HG02759 (cell line): Measurements from ENCODE around the gene NEGR1.

ENCODE experiments used
- ATAC-seq: cut with Tn5 transposase; IDR thresholded peaks from one replicate; pipeline ENCODE4 v1.9.1; 2021; ENCODE audit warnings: mild to moderate bottlenecking, moderate library complexity; ENCODE audit not compliant: unreplicated experiment

Gene NEGR1

DNA sequence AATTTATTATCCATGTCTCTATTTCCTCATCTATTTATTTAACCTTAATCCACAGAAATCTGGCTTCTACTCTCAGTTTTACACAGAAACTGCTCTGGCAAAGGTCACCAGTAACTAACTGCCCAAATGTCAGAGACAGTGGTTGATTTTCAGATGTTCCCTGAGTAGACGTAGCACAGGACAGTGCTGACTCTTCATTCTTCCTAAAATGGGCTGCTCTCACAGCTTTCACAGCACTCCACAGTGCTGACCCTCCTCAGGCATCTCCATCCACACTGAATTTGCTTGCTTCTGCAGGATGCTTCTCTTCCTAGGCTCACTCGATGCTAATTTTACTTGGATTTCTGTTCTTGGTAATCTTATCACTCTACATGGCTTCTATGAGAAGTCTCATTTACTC is 693.3 kb downstream of the NEGR1 start:
- ATAC-seq = no peak

- ATAC-seq = no peak
Observed at GRCh38 chr1:71587961-71588360, 694.4 kb downstream of the NEGR1 start.

DNA sequence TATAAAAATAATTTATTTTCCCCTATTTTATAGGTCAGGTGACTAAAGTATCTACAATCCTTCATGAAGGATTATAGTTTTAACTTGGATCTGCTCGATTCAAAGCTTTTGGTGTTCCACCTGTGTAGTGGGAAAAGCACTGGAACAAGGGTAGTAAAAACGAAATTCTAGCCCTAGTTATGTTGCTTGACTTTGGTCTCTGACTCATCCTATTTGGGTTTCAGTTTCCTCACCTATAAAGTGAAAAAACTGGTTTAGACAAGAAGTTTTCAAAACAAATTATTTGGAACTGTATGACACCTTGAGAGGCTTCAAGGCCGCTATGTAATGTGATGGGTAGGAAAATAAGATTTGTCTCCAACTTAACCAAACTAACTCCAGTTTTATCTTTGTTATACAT is 696.3 kb downstream of the NEGR1 start:
- ATAC-seq = no peak

DNA sequence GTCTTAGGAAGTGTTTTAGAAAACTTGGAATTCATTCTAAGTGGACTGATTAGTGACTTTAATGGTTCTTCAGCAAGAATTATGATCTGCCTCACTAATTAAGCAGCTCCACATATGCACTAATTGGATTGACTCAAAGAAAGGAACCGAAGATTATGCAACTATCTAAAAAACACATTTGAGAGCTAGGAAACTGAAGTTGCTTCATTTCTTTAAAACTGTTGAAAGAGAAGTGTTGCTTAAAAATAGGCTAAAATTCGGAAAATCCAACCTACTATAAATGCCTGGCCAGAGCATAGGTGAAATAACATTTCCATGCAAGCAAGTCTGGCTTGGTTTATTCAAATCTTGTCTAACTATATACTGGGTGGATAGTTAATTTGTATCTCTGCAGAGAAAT is 698.6 kb downstream of the NEGR1 start:
- ATAC-seq = no peak

DNA sequence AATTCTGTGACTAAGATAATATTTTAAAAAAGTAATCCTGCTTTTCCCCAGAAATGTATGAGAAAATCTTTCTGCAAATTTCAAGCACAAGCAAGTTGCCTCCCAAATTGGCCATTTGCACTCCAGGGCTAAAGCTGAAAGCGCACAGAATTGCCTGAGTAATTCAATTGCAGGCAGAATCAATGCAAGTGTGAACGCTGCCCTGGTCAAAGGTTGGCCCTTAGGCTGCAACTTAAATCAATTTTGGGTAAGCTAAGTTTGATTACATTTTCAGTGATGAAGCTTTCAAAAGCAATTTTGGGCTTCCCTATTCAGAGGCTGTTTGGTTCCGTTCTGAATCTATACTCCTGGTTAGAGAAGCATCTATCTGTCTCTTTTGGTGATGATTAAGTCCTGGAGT is 699.7 kb downstream of the NEGR1 start:
- ATAC-seq = no peak

DNA sequence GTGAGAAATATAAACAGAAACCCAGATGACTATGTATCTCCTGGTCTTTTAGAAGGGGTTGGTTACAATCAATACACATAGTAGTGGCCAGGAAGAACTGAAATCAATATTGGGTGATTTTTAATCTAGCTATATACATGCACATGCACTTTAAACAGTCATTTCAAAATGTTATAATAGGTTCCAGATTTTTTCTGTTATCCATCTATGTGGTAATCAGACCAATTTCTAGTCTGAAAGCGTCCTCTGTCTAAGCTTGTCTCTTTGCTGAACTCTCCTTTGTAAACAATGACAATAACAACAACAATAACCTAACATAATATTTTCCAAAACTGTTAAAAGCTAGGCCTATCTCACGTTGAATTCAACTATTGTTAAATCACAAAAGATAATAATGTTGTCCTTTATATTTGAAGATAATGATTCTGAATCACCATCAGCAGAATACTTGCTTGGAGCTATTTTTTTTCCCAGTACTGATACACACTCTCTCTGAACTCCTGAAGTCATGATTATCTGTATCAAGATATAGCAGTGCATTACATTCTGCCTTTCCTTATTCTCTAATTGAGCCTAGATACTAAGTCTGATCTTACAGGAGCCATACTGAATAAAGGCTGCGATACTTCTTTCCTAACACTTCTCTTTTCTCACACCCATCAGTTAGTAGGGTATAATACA is 704.7 kb downstream of the NEGR1 start:
- no peak for ATAC-seq

- ATAC-seq = peak; percentile 62
Observed at GRCh38 chr1:71572038-71572437, 710.3 kb downstream of the NEGR1 start.

GRCh38 chr1:71566413-71566812 is 715.9 kb downstream of the NEGR1 start:
- no peak for ATAC-seq

- ATAC-seq = no peak
Observed at GRCh38 chr1:71565831-71566230, 716.5 kb downstream of the NEGR1 start.

- ATAC-seq = no peak
Observed at GRCh38 chr1:71565262-71565661, 717.1 kb downstream of the NEGR1 start.

DNA sequence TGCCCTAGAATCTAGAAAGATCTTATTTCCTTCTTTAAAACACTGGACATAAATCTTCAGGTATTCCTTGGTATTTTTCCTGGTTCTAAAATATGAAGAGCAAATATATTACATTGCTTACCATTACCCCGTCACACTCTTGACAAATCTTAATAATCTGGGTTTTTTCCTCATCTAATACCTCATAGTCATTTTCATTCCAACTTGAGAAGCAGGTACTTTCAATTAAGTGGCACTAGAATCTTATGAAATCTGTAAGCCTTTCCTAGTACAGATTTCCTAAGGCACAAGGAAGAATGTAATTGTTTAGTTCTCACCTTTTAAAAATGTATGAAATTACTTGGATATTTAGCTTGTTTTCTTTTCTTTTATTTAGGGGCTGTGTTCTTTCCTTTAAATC is 720.0 kb downstream of the NEGR1 start:
- no peak for ATAC-seq

DNA sequence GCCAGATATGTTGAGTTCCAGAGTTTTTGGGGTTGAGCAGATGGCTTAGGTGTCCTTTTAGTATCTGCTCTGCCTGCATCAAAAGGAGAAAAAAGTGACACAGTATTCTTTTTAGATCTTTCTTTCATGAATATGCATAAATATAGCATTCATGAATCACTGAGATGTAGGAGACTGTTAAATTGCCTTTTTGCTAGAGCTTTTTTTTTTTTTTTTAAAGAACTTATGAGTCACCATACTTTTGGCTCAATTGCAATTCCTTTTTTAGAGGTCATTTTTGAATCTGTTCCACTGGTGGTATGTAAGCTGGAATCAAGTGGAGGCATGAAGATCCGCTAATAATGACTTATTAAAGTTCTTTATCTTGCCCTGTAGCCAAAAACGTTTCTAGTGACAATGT is 720.6 kb downstream of the NEGR1 start:
- ATAC-seq = no peak

DNA sequence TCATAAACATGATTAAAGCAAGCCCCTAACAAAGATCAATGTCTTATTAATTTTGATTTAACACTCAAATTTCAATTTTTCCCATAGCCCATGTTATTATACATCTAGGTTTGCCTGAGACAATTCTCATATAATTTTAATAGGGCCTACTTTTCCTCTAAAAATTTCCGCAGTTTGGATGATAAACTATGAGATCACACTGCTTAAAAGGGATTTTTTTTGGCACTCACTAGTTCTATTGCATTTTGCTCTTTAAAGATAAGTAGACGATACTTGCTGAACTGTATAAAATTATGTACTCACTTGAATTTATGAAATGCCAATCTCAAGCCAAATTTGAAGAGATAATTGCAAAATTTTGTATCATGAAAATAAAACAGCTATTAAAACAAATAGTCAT is 721.1 kb downstream of the NEGR1 start:
- ATAC-seq = no peak

GRCh38 chr1:71559880-71560279 is 722.5 kb downstream of the NEGR1 start:
- ATAC-seq = no peak

- ATAC-seq = no peak
Observed at GRCh38 chr1:71557138-71557537, 725.2 kb downstream of the NEGR1 start.

GRCh38 chr1:71548398-71548890 is 733.9 kb downstream of the NEGR1 start:
- ATAC-seq = no peak

- no peak for ATAC-seq
Observed at GRCh38 chr1:71542155-71542554, 740.2 kb downstream of the NEGR1 start.

- no peak for ATAC-seq
Observed at GRCh38 chr1:71533950-71534349, 748.4 kb downstream of the NEGR1 start.

GRCh38 chr1:71532343-71532742 is 750.0 kb downstream of the NEGR1 start:
- ATAC-seq = no peak

DNA sequence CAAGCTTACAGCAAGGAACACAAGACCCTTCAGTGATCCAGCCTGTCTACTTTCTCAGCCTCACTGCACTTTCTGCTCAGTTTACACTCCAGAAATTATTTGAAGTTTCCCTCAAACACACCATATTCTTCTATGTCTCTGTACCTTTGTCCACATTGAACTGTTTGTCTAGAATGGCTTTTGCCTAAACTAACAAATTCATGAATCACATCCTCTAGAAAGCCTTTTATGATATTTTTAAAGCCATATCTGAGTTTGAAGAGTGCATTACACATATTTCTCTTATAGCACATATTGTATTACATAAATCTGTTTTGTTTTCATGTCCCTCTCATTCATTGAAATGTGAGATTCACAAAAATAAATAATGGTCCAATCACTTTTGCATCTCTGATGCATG is 755.5 kb downstream of the NEGR1 start:
- no peak for ATAC-seq

GRCh38 chr1:71522721-71523120 is 759.6 kb downstream of the NEGR1 start:
- ATAC-seq = no peak

DNA sequence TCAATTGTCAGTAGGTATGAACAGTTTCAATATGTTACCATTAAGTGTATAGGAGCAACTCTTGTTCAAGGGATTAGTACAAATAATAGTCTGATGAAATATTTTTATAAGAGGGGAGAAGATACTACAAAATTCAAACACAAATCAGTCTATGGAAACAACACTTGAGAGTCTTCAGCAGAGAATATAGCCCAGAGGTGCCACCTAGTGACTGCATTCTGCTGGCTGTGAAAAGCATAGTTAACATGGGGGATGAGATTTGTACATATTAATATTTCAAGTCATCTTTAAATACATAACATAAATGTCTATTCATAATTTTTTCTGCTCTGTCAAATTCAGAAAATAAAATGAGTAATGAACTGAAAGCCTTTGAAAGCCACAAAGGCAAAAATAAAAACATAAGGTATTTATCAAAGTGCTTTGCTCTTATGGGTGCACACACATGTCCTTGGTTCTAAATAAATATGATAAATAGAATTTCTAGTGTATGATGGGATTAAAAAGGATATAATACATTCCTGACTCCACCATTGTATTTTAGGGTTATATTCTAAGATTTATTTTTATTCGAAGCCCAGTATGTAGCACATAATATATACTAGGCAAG is 760.6 kb downstream of the NEGR1 start:
- ATAC-seq = peak; percentile 54

DNA sequence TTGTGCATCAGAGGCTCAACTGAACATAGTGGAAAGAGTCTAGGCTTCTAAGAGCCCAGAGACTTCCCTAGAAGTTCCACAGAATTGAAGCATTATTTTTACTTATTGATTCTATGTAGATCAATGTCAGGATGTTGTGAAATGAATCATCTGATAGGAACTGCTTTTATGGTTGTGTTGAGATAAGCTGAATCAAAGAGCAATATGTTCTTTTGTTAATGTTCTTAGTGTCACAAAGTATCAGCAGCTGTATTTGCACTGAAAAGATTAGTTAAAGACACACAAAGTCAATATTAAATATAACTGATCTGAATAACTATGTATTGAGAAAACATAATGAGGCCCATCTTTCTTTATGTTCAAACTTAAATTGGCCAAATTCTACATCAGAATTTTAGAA is 770.8 kb downstream of the NEGR1 start:
- no peak for ATAC-seq
